A549 (cell line): Measurements from ENCODE around the gene VIPR1.

Experiments
- ESRRA ChIP-seq: fragments of 150-350 bp; IDR thresholded peaks from 2 replicates; pipeline ENCODE4 v1.6.1; 2014; ENCODE audit warnings: mild to moderate bottlenecking, low read length, borderline replicate concordance
- HDAC2 ChIP-seq: fragments of 200-600 bp; sonication (generic); IDR thresholded peaks from 2 replicates; pipeline ENCODE4 v1.6.1; 2016
- HOXA7 ChIP-seq: fragments of 250-450 bp; sonication (Bioruptor Pico); IDR thresholded peaks from 2 replicates; pipeline ENCODE4 v1.5.0; 2020; ENCODE audit warnings: mild to moderate bottlenecking, moderate library complexity
- JUN ChIP-seq, 2 experiments: fragments of >200 bp; sonication (Bioruptor Twin); formaldehyde crosslinking; IDR thresholded peaks; 2 replicates in 1 of 2; 3 replicates in 1 of 2; pipeline ENCODE4 v1.6.1; 2016 to 2017
- JUNB ChIP-seq: fragments of >200 bp; sonication (Bioruptor Twin); formaldehyde crosslinking; IDR thresholded peaks from 2 replicates; pipeline ENCODE4 v1.6.1; 2016
- KDM5A ChIP-seq: fragments of 200-600 bp; sonication (generic); IDR thresholded peaks from 2 replicates; pipeline ENCODE4 v1.6.1; 2016; ENCODE audit warnings: antibody characterized with exemption, mild to moderate bottlenecking
- MYC ChIP-seq: IDR thresholded peaks from 2 replicates; pipeline ENCODE4 v1.6.1; 2012; ENCODE audit warnings: mild to moderate bottlenecking, inconsistent platforms, low read length, improper control_type of control experiment, borderline replicate concordance
- NPAS2 ChIP-seq: fragments of 250-450 bp; sonication (Bioruptor Pico); IDR thresholded peaks from 2 replicates; pipeline ENCODE4 v1.8.0; 2022; ENCODE audit warnings: mild to moderate bottlenecking, moderate library complexity, borderline replicate concordance
- PHF8 ChIP-seq: fragments of 200-600 bp; sonication (generic); IDR thresholded peaks from 2 replicates; pipeline ENCODE4 v1.6.1; 2016; ENCODE audit warnings: low read depth, mild to moderate bottlenecking, antibody characterized with exemption, moderate library complexity, borderline replicate concordance
- POLR2A ChIP-seq: IDR thresholded peaks from 2 replicates; pipeline ENCODE4 v1.6.1; 2012; ENCODE audit warnings: mild to moderate bottlenecking, low read length
- POLR2AphosphoS2 ChIP-seq: conservative IDR thresholded peaks from 2 replicates; pipeline ENCODE4 v1.6.1; 2012; ENCODE audit warnings: low read length, improper control_type of control experiment, inconsistent platforms
- REST ChIP-seq: fragments of 200-600 bp; sonication (generic); IDR thresholded peaks from 2 replicates; pipeline ENCODE4 v1.6.1; 2016; ENCODE audit warnings: antibody characterized with exemption, mild to moderate bottlenecking, moderate library complexity
- USF2 ChIP-seq: fragments of 450-650 bp; IDR thresholded peaks from 2 replicates; pipeline ENCODE4 v1.6.1; 2014; ENCODE audit warnings: antibody characterized with exemption
- TF ChIP-seq, protein P1 (sequence below): fragments of >200 bp; sonication (Bioruptor Twin); formaldehyde crosslinking; IDR thresholded peaks from 3 replicates; pipeline ENCODE4 v1.5.1; 2016

DNA sequence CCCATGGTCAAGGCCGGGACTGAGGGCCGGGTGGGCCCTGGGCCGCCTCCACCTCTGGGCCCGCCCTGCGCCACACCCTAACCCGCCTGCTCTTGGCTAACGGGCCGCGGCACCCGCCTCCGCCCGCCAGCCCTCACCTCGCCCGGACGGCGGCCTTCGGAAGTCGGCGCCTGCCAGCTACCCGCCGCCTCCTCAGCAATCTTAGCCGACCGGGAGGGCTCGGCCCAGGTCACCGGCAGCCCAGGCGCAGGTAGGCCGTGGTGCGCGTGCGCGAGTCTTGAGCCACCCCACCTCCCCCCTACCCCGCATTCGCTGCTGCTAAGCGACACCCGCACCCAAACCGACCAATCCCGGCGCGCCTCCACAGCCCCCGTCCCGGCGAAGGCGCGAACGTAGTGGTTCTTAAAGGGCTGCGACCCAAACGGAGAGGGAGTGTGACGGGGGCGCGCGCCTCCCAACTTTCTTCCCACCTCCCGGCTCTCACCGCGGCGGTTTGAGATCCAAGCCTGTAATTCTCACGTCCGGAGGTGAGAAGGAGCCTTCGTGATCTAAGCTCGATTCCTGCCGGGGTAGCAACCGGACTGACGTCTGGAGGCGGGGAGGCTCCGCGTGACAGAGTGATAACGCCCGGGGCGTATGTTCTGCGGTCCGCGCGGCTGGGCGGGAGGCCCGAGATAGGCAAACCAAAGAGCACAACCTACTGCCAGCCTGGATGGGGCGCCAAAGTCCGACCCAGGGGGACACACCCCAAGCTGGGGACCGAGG is 79.4 kb downstream of the VIPR1 start, which contains the start of gene SEC22C:
- TF ChIP-seq POLR2AphosphoS2, result no peak
- no peak for TF ChIP-seq ESRRA
- 0 out of 2 replicates have a peak, but pooled peaks have one; percentile 17 for TF ChIP-seq USF2
- TF ChIP-seq, protein P1, sequence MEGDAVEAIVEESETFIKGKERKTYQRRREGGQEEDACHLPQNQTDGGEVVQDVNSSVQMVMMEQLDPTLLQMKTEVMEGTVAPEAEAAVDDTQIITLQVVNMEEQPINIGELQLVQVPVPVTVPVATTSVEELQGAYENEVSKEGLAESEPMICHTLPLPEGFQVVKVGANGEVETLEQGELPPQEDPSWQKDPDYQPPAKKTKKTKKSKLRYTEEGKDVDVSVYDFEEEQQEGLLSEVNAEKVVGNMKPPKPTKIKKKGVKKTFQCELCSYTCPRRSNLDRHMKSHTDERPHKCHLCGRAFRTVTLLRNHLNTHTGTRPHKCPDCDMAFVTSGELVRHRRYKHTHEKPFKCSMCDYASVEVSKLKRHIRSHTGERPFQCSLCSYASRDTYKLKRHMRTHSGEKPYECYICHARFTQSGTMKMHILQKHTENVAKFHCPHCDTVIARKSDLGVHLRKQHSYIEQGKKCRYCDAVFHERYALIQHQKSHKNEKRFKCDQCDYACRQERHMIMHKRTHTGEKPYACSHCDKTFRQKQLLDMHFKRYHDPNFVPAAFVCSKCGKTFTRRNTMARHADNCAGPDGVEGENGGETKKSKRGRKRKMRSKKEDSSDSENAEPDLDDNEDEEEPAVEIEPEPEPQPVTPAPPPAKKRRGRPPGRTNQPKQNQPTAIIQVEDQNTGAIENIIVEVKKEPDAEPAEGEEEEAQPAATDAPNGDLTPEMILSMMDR, result no peak
- peak; percentile 59 for TF ChIP-seq POLR2A
- TF ChIP-seq HDAC2, result no peak
- 0 out of 2 replicates have a peak, but pooled peaks have one; percentile 14 for TF ChIP-seq KDM5A
- TF ChIP-seq JUNB, result no peak
- peak; percentile 48 to 62; a peak in 2 of 5 replicates for TF ChIP-seq JUN (IDR thresholded peaks at IDR 0.05)
- no peak for TF ChIP-seq NPAS2 (CRISPR knock-in tag)
- no peak for TF ChIP-seq HOXA7 (CRISPR knock-in tag)
- peak; percentile 55; the same call in 1 of the 2 replicates for TF ChIP-seq PHF8
- no peak for TF ChIP-seq REST
- TF ChIP-seq MYC, result no peak
